WERI-Rb-1 (cell line): ENCODE results near the gene KAT6B.
A peak's percentile ranks its signal among the peaks of the same experiment; 100 is the strongest.

Experiments
- DNase-seq: peaks from one replicate; pipeline ENCODE4 v3.0.0-alpha.2; 2020
- H3K27ac ChIP-seq: fragments of 250-450 bp; sonication (Bioruptor Pico); 2 replicates; pipeline ENCODE4 v1.5.1; 2020; ENCODE audit warnings: mild to moderate bottlenecking, moderate library complexity
- H3K27me3 ChIP-seq: fragments of 250-450 bp; sonication (Bioruptor Pico); 2 replicates; pipeline ENCODE4 v1.5.1; 2021; ENCODE audit warnings: mild to moderate bottlenecking, low read depth, moderate library complexity; ENCODE audit not compliant: insufficient read depth, severe bottlenecking
- H3K36me3 ChIP-seq: fragments of 250-450 bp; sonication (Bioruptor Pico); 2 replicates; pipeline ENCODE4 v1.5.1; 2020; ENCODE audit warnings: mild to moderate bottlenecking, moderate library complexity
- H3K4me3 ChIP-seq: 2 replicates; pipeline ENCODE4 v1.5.1; 2011; ENCODE audit warnings: low read depth, mild to moderate bottlenecking, control low read depth, low read length
- H3K9me3 ChIP-seq: fragments of 250-450 bp; sonication (Bioruptor Pico); 2 replicates; pipeline ENCODE4 v1.5.1; 2021; ENCODE audit warnings: mild to moderate bottlenecking, moderate library complexity; ENCODE audit not compliant: severe bottlenecking
- CTCF ChIP-seq: IDR thresholded peaks from 2 replicates; pipeline ENCODE4 v1.5.1; 2011; ENCODE audit warnings: low read depth, mild to moderate bottlenecking, control low read depth, inconsistent platforms, low read length

Gene KAT6B

GRCh38 chr10:74887614-74888284 is 61.3 kb downstream of the KAT6B start:
- no peak for DNase-seq
- Histone ChIP-seq H3K36me3 (no peaks in the 10 kb centered on the region), H3K27ac (no peak overlapping the region), H3K9me3 (no peaks in the 10 kb centered on the region), H3K27me3 (no peaks in the 10 kb centered on the region), H3K4me3 (no peak overlapping the region)
- no peak for TF ChIP-seq CTCF

GRCh38 chr10:74888962-74889661 is 62.7 kb downstream of the KAT6B start:
- no peak for DNase-seq
- H3K4me3 ChIP-seq: no peak overlapping the region
- peak; percentile 31 for TF ChIP-seq CTCF

GRCh38 chr10:74889662-74889998 is 63.2 kb downstream of the KAT6B start:
- no peak overlapping the region for H3K27ac ChIP-seq
- H3K36me3 ChIP-seq: no peaks in the 10 kb centered on the region
- no peak overlapping the region for H3K4me3 ChIP-seq
- DNase-seq: no peak
- no peak for TF ChIP-seq CTCF
- no peaks in the 10 kb centered on the region for H3K9me3 ChIP-seq
- no peaks in the 10 kb centered on the region for H3K27me3 ChIP-seq

More at GRCh38 chr10:74888962-74889661, 62.7 kb downstream of the KAT6B start:
- no peaks in the 10 kb centered on the region for H3K36me3 ChIP-seq
- H3K27me3 ChIP-seq: no peaks in the 10 kb centered on the region
- H3K9me3 ChIP-seq: no peaks in the 10 kb centered on the region
- no peak overlapping the region for H3K27ac ChIP-seq

GRCh38 chr10:74890460-74890859 is 64.1 kb downstream of the KAT6B start:
- no peak for TF ChIP-seq CTCF

GRCh38 chr10:74891053-74891452 is 64.7 kb downstream of the KAT6B start:
- no peak for TF ChIP-seq CTCF
- Histone ChIP-seq H3K27me3 (no peaks in the 10 kb centered on the region), H3K4me3 (no peak overlapping the region), H3K9me3 (no peaks in the 10 kb centered on the region), H3K36me3 (no peaks in the 10 kb centered on the region), H3K27ac (no peak overlapping the region)
- no peak for DNase-seq

More at GRCh38 chr10:74890460-74890859, 64.1 kb downstream of the KAT6B start:
- H3K4me3 ChIP-seq: no peak overlapping the region
- no peaks in the 10 kb centered on the region for H3K36me3 ChIP-seq
- H3K9me3 ChIP-seq: no peaks in the 10 kb centered on the region
- H3K27ac ChIP-seq: no peak overlapping the region
- H3K27me3 ChIP-seq: no peaks in the 10 kb centered on the region
- no peak for DNase-seq
